Liver (tissue), 9 donors: ENCODE data around the gene CYP4F11. TPM values are rescaled to one million over a fixed set of nuclear protein-coding genes. Genes with fewer than 3 reads are reported as not detected.
A peak's percentile ranks its signal among the peaks of the same experiment; 100 is the strongest.

Experiments used
- DNase-seq: peaks from one replicate; pipeline ENCODE4 v3.0.0-alpha.2; 2017; ENCODE audit warnings: low spot score
- H3K27ac ChIP-seq, 2 donors: one replicate each; pipeline ENCODE4 v1.7.0; 2013; ENCODE audit warnings: inconsistent platforms in 2 of 2, low read length in 2 of 2, control low read depth in 1 of 2, low read depth in 1 of 2, mild to moderate bottlenecking in 1 of 2
- H3K27me3 ChIP-seq, 4 donors: one replicate each; pipeline versions ENCODE4 v1.6.1 to v1.7.0; 2013; ENCODE audit warnings: low read length in 3 of 4, inconsistent platforms in 1 of 4, mild to moderate bottlenecking in 1 of 4, moderate library complexity in 1 of 4; ENCODE audit not compliant: control insufficient read depth in 4 of 4, insufficient read depth in 4 of 4
- H3K36me3 ChIP-seq, 4 donors: one replicate each; pipeline versions ENCODE4 v1.6.1 to v1.7.0; 2013; ENCODE audit warnings: low read length in 3 of 4, mild to moderate bottlenecking in 3 of 4, low read depth in 1 of 4, moderate library complexity in 1 of 4; ENCODE audit not compliant: control insufficient read depth in 4 of 4, insufficient read depth in 3 of 4
- H3K4me1 ChIP-seq, 4 donors: one replicate each; pipeline versions ENCODE4 v1.6.1 to v1.7.0; 2013; ENCODE audit warnings: low read length in 3 of 4, mild to moderate bottlenecking in 3 of 4, moderate library complexity in 1 of 4; ENCODE audit not compliant: control insufficient read depth in 4 of 4, insufficient read depth in 4 of 4
- H3K4me3 ChIP-seq, 3 donors: one replicate each; pipeline versions ENCODE4 v1.6.1 to v1.7.0; 2013; ENCODE audit warnings: low read length in 3 of 3, control low read depth in 1 of 3, low read depth in 1 of 3, mild to moderate bottlenecking in 1 of 3
- H3K9ac ChIP-seq, 2 donors: one replicate each; pipeline ENCODE4 v1.7.0; 2013; ENCODE audit warnings: low read length in 2 of 2, mild to moderate bottlenecking in 2 of 2, moderate library complexity in 2 of 2, control low read depth in 1 of 2, low read depth in 1 of 2
- H3K9me3 ChIP-seq, 4 donors: one replicate each; pipeline versions ENCODE4 v1.6.1 to v1.7.0; 2013; ENCODE audit warnings: low read length in 3 of 4; ENCODE audit not compliant: control insufficient read depth in 4 of 4
- ATF3 ChIP-seq: IDR thresholded peaks from 2 replicates; pipeline ENCODE4 v1.6.1; 2016; ENCODE audit warnings: antibody characterized with exemption
- FOXA1 ChIP-seq: IDR thresholded peaks from 2 replicates; pipeline ENCODE4 v1.6.1; 2016; ENCODE audit warnings: antibody characterized with exemption
- GABPA ChIP-seq, 2 donors: IDR thresholded peaks in 1 of 2; conservative IDR thresholded peaks in 1 of 2; 2 replicates each; pipeline ENCODE4 v1.6.1; 2016; ENCODE audit warnings: antibody characterized with exemption in 2 of 2, mild to moderate bottlenecking in 1 of 2, moderate library complexity in 1 of 2
- HNF4G ChIP-seq: IDR thresholded peaks from 2 replicates; pipeline ENCODE4 v1.6.1; 2016; ENCODE audit warnings: antibody characterized with exemption
- NR2F2 ChIP-seq: IDR thresholded peaks from 2 replicates; pipeline ENCODE4 v1.6.1; 2016; ENCODE audit warnings: antibody characterized with exemption
- RAD21 ChIP-seq, 2 donors: IDR thresholded peaks; 2 replicates each; pipeline ENCODE4 v1.6.1; 2016; ENCODE audit warnings: antibody characterized with exemption in 2 of 2, mild to moderate bottlenecking in 2 of 2
- RXRA ChIP-seq, 2 donors: IDR thresholded peaks; 2 replicates each; pipeline ENCODE4 v1.6.1; 2017 to 2018; ENCODE audit warnings: antibody characterized with exemption in 2 of 2, mild to moderate bottlenecking in 1 of 2
- SP1 ChIP-seq: IDR thresholded peaks from 2 replicates; pipeline ENCODE4 v1.6.1; 2018; ENCODE audit warnings: antibody characterized with exemption, mild to moderate bottlenecking
- TAF1 ChIP-seq: conservative IDR thresholded peaks from 2 replicates; pipeline ENCODE4 v1.6.1; 2016; ENCODE audit warnings: antibody characterized with exemption, mild to moderate bottlenecking
- WGBS: extraction: QIAGEN DNeasy Blood & Tissue Kit; methylation state at CpG from one replicate; pipeline ENCODE4 v1.1.7; 2013; 5-methylcytosine and 5-hydroxymethylcytosine counted together
- polyA plus RNA-seq, 2 donors: library from polyadenylated mRNA; stranded (reverse) in 1 of 2; unstranded in 1 of 2; fragments of 200-250 nt in 1 of 2; fragments of >200 nt in 1 of 2; fragmentation: Nextera tagmentation in 1 of 2; extraction: Ambion mirVana in 1 of 2; gene quantifications; one replicate each; pipeline versions ENCODE4 v1.2.1 to v1.2.3, GENCODE V29; 2013 to 2015
- total RNA-seq, 2 donors: library from RNA; depleted of rRNA; stranded (reverse); fragments of >200 nt; gene quantifications; one replicate each; pipeline ENCODE4 v1.2.3, GENCODE V29; 2014
- TF ChIP-seq, protein P1 (sequence below): IDR thresholded peaks from 2 replicates; pipeline ENCODE4 v1.6.1; 2016; ENCODE audit warnings: antibody characterized with exemption, mild to moderate bottlenecking
- TF ChIP-seq, protein P2 (sequence below): fragments of 150-350 bp; IDR thresholded peaks from 2 replicates; pipeline ENCODE4 v1.5.1; 2017; ENCODE audit warnings: improper control_type of control experiment, low read depth, low read length; ENCODE audit not compliant: missing input control
- TF ChIP-seq, protein P3 (sequence below): IDR thresholded peaks from 2 replicates; pipeline ENCODE4 v1.6.1; 2016; ENCODE audit warnings: antibody characterized with exemption
- TF ChIP-seq, protein P4 (sequence below): IDR thresholded peaks from 2 replicates; pipeline ENCODE4 v1.6.1; 2016; ENCODE audit warnings: antibody characterized with exemption
- donor health status: healthy.
- donor health status: healthy.
- donor health status: healthy.
- donor health status: healthy.
- donor health status: healthy.

Gene CYP4F11
- total and polyA plus RNA-seq, 4 donors, result 2.1 to 77.4 (median 32.3) TPM

DNA sequence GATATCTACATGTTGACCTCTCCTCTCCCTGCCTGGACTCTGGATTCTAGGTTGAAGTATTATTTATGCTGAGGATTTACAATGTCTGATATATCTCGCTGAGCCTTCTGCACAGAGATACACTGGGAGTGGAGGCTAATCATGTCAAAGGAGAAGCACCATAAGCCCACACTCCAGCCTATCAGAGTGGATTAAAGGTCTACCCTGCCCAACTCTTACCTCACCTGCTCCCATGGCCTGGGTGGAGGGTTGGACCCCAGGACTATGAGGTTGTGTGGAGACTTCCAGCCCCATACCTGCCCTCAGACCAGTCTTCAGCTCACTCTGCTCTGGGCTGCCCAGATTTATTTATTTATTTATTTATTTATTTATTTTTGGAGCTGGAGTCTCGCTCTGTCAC is 29.9 kb upstream of the CYP4F11 start (continued):
- TF ChIP-seq, protein P1, sequence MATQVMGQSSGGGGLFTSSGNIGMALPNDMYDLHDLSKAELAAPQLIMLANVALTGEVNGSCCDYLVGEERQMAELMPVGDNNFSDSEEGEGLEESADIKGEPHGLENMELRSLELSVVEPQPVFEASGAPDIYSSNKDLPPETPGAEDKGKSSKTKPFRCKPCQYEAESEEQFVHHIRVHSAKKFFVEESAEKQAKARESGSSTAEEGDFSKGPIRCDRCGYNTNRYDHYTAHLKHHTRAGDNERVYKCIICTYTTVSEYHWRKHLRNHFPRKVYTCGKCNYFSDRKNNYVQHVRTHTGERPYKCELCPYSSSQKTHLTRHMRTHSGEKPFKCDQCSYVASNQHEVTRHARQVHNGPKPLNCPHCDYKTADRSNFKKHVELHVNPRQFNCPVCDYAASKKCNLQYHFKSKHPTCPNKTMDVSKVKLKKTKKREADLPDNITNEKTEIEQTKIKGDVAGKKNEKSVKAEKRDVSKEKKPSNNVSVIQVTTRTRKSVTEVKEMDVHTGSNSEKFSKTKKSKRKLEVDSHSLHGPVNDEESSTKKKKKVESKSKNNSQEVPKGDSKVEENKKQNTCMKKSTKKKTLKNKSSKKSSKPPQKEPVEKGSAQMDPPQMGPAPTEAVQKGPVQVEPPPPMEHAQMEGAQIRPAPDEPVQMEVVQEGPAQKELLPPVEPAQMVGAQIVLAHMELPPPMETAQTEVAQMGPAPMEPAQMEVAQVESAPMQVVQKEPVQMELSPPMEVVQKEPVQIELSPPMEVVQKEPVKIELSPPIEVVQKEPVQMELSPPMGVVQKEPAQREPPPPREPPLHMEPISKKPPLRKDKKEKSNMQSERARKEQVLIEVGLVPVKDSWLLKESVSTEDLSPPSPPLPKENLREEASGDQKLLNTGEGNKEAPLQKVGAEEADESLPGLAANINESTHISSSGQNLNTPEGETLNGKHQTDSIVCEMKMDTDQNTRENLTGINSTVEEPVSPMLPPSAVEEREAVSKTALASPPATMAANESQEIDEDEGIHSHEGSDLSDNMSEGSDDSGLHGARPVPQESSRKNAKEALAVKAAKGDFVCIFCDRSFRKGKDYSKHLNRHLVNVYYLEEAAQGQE, result no peak
- TF ChIP-seq ATF3, result no peak

DNA sequence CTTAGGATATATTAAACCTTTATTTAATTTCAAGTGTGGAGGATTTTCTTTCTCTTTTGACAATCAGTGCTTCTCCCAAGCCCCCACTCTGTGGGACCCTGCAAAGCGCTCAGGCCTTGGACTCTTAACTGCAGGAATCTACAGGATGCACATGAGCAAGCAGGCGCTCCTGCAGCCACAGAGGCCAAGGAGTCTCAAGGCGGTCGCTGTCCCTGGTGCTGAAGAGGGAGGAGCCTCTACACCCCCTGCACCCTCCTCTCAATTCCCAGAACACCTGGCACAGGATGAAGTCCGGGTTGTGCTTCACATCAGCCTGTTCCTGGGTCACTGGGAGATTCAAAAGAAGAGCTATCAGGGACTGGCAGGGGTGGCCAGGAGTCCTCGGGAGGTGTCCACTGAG is 28.0 kb upstream of the CYP4F11 start:
- H3K9me3 ChIP-seq, result no peaks in the 10 kb centered on the region
- H3K36me3 ChIP-seq, result no peaks in the 10 kb centered on the region
- no peaks in the 10 kb centered on the region for H3K4me1 ChIP-seq
- no peaks in the 10 kb centered on the region for H3K27me3 ChIP-seq
- H3K27ac ChIP-seq, result no peak overlapping the region
- H3K4me3 ChIP-seq, result no peak overlapping the region
- TF ChIP-seq, protein P1, result peak; percentile 93
- no peak for TF ChIP-seq GABPA (IDR thresholded peaks at IDR 0.05 in 1 of 2, conservative IDR thresholded peaks at IDR 0.05 in 1 of 2)
- WGBS, result 67% methylated on average over 6 of the region's 6 CpGs
- DNase-seq, result no peak
- H3K9ac ChIP-seq, result no peak overlapping the region

DNA sequence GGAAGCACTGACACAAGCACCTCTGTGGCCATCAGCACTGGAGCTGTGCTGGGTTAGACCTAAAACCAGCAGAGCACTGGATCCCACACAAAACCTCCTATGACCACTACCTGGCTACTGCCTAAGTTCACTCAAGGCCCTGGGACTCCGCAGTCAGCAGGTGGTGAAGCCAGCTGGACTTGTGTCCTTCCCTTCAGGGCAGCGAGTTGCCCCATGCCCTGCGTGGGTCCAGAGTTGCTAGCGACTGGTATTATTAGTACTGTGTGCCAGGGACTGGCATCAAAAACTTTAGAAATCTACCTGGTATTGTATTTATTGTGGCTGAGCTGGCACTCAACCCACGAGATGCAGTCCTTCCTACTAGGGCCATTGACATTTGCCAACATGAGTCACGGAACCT is 20.5 kb upstream of the CYP4F11 start:
- H3K27me3 ChIP-seq, result no peaks in the 10 kb centered on the region
- H3K36me3 ChIP-seq, result no peaks in the 10 kb centered on the region
- peak overlapping the region in 1 of 2 donors; percentile 5 for H3K27ac ChIP-seq
- peaks cover 0 to 11% (median 5%) of the 10 kb centered on the region in 4 donors for H3K4me1 ChIP-seq
- 40% methylated on average over 6 of the region's 6 CpGs for WGBS
- no peak for DNase-seq
- H3K9ac ChIP-seq, result no peak overlapping the region
- no peaks in the 10 kb centered on the region for H3K9me3 ChIP-seq
- H3K4me3 ChIP-seq, result no peak overlapping the region
- no peak for TF ChIP-seq TAF1
- peak; percentile 59 to 64 for TF ChIP-seq RXRA (IDR thresholded peaks at IDR 0.05)
- TF ChIP-seq, protein P1, result no peak
- TF ChIP-seq RAD21 (IDR thresholded peaks at IDR 0.05), result peak in 1 of 2 donors; percentile 6
- no peak for TF ChIP-seq FOXA1
- no peak for TF ChIP-seq GABPA (IDR thresholded peaks at IDR 0.05 in 1 of 2, conservative IDR thresholded peaks at IDR 0.05 in 1 of 2)
- TF ChIP-seq, protein P2, sequence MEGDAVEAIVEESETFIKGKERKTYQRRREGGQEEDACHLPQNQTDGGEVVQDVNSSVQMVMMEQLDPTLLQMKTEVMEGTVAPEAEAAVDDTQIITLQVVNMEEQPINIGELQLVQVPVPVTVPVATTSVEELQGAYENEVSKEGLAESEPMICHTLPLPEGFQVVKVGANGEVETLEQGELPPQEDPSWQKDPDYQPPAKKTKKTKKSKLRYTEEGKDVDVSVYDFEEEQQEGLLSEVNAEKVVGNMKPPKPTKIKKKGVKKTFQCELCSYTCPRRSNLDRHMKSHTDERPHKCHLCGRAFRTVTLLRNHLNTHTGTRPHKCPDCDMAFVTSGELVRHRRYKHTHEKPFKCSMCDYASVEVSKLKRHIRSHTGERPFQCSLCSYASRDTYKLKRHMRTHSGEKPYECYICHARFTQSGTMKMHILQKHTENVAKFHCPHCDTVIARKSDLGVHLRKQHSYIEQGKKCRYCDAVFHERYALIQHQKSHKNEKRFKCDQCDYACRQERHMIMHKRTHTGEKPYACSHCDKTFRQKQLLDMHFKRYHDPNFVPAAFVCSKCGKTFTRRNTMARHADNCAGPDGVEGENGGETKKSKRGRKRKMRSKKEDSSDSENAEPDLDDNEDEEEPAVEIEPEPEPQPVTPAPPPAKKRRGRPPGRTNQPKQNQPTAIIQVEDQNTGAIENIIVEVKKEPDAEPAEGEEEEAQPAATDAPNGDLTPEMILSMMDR, result no peak
- no peak for TF ChIP-seq NR2F2
- no peak for TF ChIP-seq ATF3
- TF ChIP-seq, protein P3, sequence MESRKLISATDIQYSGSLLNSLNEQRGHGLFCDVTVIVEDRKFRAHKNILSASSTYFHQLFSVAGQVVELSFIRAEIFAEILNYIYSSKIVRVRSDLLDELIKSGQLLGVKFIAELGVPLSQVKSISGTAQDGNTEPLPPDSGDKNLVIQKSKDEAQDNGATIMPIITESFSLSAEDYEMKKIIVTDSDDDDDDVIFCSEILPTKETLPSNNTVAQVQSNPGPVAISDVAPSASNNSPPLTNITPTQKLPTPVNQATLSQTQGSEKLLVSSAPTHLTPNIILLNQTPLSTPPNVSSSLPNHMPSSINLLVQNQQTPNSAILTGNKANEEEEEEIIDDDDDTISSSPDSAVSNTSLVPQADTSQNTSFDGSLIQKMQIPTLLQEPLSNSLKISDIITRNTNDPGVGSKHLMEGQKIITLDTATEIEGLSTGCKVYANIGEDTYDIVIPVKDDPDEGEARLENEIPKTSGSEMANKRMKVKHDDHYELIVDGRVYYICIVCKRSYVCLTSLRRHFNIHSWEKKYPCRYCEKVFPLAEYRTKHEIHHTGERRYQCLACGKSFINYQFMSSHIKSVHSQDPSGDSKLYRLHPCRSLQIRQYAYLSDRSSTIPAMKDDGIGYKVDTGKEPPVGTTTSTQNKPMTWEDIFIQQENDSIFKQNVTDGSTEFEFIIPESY, result no peak
- TF ChIP-seq SP1, result peak; percentile 37
- TF ChIP-seq, protein P4, sequence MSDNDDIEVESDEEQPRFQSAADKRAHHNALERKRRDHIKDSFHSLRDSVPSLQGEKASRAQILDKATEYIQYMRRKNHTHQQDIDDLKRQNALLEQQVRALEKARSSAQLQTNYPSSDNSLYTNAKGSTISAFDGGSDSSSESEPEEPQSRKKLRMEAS, result no peak
- TF ChIP-seq HNF4G, result peak; percentile 14
